MM.1S (cell line): Measurements from ENCODE around the gene SCUBE2.

Experiments used
- CTCF ChIP-seq: fragments of 300-600 bp; sonication (generic); IDR thresholded peaks from 2 replicates; pipeline ENCODE4 v1.5.1; 2016; ENCODE audit warnings: antibody characterized with exemption, low read length, mixed read lengths
- EZH2phosphoT487 ChIP-seq: fragments of 300-600 bp; sonication (generic); IDR thresholded peaks from 2 replicates; pipeline ENCODE4 v1.6.1; 2018; ENCODE audit warnings: antibody characterized with exemption, low read length

GRCh38 chr11:9002920-9003572 is 88.4 kb downstream of the SCUBE2 start:
- TF ChIP-seq CTCF, result no peak
- no peak for TF ChIP-seq EZH2phosphoT487
